ENCODE data around the gene SLC38A10. TPM values are rescaled to one million over a fixed set of nuclear protein-coding genes. Genes with fewer than 3 reads are reported as not detected.

SLC38A10 gene
- total RNA-seq, 1 experiment from 2014 or later, result 43.8 TPM

DNA sequence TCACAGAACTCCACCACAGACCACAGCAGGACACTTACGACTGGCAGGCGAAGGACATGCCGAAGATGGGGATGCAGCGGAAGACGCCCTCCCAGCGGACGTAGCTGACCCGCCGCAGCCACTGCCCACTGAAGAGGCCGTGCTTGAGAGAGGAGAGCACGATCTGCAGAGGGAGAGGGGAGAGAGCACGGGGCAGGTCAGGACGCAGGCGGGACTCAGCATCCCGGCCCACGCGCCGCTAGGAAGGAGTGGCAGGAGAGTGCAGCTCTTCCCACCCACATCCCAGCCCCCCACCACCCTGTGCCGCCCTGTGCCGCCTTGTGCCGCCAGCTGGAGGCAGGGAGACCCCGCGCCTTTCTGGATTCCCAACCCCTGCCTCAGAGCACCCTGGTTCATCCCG lies 14.5 kb downstream of the SLC38A10 start:
- Histone ChIP-seq H2BK20ac (ENCODE audit: low read depth, low read length, poor library complexity, severe bottlenecking) (no peak overlapping the region), H2BK15ac (ENCODE audit: low read depth, low read length) (no peak overlapping the region), H2BK5ac (ENCODE audit: insufficient read length, low read length) (no peak overlapping the region), H3K9ac (ENCODE audit: extremely low read depth, insufficient read length, low read length) (no peak overlapping the region), H3K27me3 (ENCODE audit: insufficient read depth, low read length) (no peaks in the 10 kb centered on the region), H4K91ac (ENCODE audit: insufficient read length, low read depth, low read length) (no peak overlapping the region), H3K9me3 (ENCODE audit: control insufficient read depth, low read depth, low read length) (no peaks in the 10 kb centered on the region), H3K4me2 (ENCODE audit: insufficient read depth, insufficient read length, low read length) (no peak overlapping the region), H3K4ac (ENCODE audit: low read depth, low read length) (no peak overlapping the region), H3K18ac (ENCODE audit: insufficient read length, low read depth, low read length) (no peak overlapping the region), H3K4me1 (ENCODE audit: insufficient read depth, low read length) (no peaks in the 10 kb centered on the region), H3K14ac (ENCODE audit: insufficient read depth, low read length) (no peak overlapping the region), H3K23me2 (ENCODE audit: insufficient read length, low read depth, low read length, poor library complexity, severe bottlenecking) (no peaks in the 10 kb centered on the region), H4K8ac (replicated peaks; ENCODE audit: insufficient read length, low read depth, low read length) (no peak overlapping the region), H2AK5ac (ENCODE audit: insufficient read length, low read length) (no peak overlapping the region), H2AFZ (ENCODE audit: low read length) (no peak overlapping the region), H3K56ac (ENCODE audit: insufficient read length, low read depth, low read length) (no peak overlapping the region), H4K5ac (ENCODE audit: insufficient read length, low read depth, low read length) (no peak overlapping the region), H3K23ac (ENCODE audit: insufficient read length, low read depth, low read length) (no peak overlapping the region), H2BK12ac (ENCODE audit: insufficient read length, low read depth, low read length) (no peak overlapping the region), H4K20me1 (ENCODE audit: control insufficient read depth, insufficient read depth, insufficient read length) (no peaks in the 10 kb centered on the region), H3T11ph (ENCODE audit: low read length) (no peak overlapping the region), H2BK120ac (ENCODE audit: low read depth, low read length, poor library complexity, severe bottlenecking) (no peak overlapping the region), H3K79me1 (ENCODE audit: insufficient read depth, low read depth, low read length, poor library complexity, severe bottlenecking) (no peaks in the 10 kb centered on the region), H3K27ac (ENCODE audit: insufficient read length, low read depth, low read length) (no peak overlapping the region), H3K79me2 (ENCODE audit: insufficient read depth, low read length) (no peaks in the 10 kb centered on the region)
- TF ChIP-seq, protein P1, sequence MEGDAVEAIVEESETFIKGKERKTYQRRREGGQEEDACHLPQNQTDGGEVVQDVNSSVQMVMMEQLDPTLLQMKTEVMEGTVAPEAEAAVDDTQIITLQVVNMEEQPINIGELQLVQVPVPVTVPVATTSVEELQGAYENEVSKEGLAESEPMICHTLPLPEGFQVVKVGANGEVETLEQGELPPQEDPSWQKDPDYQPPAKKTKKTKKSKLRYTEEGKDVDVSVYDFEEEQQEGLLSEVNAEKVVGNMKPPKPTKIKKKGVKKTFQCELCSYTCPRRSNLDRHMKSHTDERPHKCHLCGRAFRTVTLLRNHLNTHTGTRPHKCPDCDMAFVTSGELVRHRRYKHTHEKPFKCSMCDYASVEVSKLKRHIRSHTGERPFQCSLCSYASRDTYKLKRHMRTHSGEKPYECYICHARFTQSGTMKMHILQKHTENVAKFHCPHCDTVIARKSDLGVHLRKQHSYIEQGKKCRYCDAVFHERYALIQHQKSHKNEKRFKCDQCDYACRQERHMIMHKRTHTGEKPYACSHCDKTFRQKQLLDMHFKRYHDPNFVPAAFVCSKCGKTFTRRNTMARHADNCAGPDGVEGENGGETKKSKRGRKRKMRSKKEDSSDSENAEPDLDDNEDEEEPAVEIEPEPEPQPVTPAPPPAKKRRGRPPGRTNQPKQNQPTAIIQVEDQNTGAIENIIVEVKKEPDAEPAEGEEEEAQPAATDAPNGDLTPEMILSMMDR (conservative IDR thresholded peaks at IDR 0.05), result no peak
- no peaks in the 10 kb centered on the region for H3K27me3 Mint-ChIP-seq (ENCODE audit: low read depth)
- peaks cover 9 to 35% (median 30%) of the 10 kb centered on the region in 3 experiments for H3K36me3 Mint-ChIP-seq (ENCODE audit: insufficient read depth in 1 of 3, low read depth in 3 of 3)
- peaks cover 2 to 7% of the 10 kb centered on the region in 2 experiments; a peak in 3 of 4 replicates for H3K4me1 Mint-ChIP-seq
- WGBS (ENCODE audit: extremely low coverage, insufficient read length, low lambda C conversion rate), result no CpG with 5 or more reads among the region's 24 CpGs
- peak overlapping the region in 2 of 3 experiments; percentile 10 to 47; a peak in 4 of 7 replicates for H3K27ac Mint-ChIP-seq
- no peaks in the 10 kb centered on the region for H3K9me3 Mint-ChIP-seq
- no peak overlapping the region for H3K4me3 Mint-ChIP-seq
- DNase-seq, result no peak

Measured in H9 (cell line).